GM10847 (cell line): ENCODE data around the gene LDLRAD4.

Experiments
- POLR2A ChIP-seq: IDR thresholded peaks from 2 replicates; pipeline ENCODE4 v1.6.1; 2011; ENCODE audit not compliant: insufficient read length; ENCODE audit errors: extremely low read depth

LDLRAD4 gene

DNA sequence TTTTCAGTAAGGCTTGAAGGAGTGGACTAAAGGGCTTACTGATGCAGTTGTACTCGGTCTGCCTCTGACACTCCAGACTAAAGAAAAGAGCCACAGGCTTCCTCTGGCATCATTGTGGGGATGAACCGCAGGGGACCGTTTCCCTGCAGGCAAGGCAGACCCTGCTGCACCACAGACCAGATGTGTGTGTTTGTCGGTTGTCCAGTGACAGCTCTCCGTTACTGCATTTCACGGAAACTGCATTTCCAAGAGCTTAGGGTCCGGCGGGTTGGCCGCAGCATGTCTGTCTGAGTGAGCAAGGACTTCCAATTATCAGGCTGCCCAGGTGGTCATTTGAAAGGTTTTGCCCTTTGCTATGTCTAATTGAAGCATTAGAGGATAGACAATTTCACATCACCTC lies 409.7 kb downstream of the LDLRAD4 start:
- TF ChIP-seq POLR2A, result no peak

- no peak for TF ChIP-seq POLR2A
These were observed 411.5 kb downstream of the LDLRAD4 start for GRCh38 chr18:13629841-13630715.

DNA sequence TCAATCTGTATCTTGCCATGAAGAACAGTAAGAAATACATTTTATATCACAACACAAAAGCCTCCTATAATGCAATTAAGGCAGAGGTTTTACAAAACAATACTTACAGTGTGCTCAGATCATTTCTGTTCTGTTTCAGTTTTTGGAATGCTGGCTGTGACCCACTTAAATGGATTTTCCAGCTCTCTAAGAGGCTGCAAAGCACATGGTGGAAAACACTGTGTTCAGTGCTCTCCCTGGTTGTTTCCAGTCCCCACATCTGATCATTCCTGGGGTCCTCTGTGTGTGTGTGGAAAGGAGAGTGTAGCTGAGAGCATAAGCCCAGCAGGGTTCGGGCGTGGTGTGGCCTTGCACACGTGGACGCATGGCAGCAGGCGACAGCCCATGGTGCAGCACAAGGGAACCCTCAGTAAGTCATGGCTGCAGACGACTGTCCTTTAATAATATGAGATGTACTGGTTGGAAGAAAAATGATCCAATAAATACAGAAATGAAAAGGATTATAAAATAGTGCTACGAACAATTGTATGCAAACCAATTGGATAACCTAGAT lies 412.2 kb downstream of the LDLRAD4 start:
- TF ChIP-seq POLR2A, result no peak

GRCh38 chr18:13633700-13634099 lies 415.1 kb downstream of the LDLRAD4 start:
- TF ChIP-seq POLR2A, result no peak

DNA sequence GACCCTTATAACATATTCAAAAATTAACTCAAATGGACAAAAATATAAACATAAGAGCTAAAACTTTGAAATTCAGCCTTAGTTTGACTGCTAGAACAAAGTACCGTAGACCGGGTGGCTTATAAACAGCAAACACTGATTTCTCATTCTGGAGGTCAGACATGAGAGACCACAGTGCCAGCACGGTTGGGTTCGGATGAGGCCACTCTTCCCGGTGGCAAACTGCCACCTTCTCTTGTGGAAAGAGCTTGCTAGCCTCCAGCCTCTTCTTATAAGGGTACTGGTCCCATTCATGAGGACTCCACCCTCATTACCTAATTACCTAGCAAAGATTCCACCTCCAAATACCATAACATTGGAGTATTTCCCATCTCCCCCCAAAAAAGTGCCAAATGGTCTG lies 416.5 kb downstream of the LDLRAD4 start:
- no peak for TF ChIP-seq POLR2A

DNA sequence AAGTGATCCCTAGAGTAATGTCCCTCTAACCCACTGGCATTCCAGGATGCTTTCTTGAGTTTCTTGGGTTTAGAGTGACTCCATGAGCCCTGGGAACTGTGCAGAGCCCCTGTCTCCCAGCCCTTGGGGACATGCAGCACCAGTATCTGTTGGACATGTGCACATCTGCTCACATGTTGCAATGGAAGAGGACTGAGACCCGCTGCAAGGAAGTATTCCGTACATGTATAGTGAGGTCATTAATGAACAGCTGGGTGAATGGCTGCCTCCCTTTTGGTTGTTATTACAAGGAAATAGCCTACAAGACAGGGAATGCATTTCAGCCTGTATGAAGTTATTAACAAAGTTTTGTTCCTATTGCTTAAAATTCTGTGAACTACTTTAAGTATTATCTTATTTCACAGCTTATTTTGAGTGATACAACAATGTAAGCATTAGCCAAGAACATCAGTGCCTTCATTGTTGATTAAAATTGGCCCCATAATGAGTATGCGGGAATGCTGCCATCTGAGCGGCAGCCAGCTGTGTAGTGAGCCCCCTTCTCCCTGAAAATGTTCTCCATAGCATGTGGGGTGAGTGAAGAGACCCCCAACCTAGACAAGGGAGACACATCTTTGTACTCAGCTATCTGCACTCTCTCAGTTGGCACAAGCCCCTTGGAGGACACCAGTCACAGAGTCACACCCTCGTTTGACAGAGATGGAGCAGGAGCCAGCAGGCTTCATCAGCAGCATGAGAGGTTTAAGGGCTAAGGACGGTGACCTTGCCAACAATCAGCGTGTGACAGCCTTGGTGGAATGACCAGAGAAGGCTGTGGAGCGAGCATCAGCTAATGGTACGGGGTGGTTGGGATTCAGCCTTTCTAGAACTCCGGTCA lies 420.4 kb downstream of the LDLRAD4 start:
- TF ChIP-seq POLR2A, result no peak

GRCh38 chr18:13640266-13640860 lies 421.8 kb downstream of the LDLRAD4 start:
- no peak for TF ChIP-seq POLR2A

- no peak for TF ChIP-seq POLR2A
These were observed 423.2 kb downstream of the LDLRAD4 start for GRCh38 chr18:13641551-13642439.

- TF ChIP-seq POLR2A, result no peak
These were observed 423.9 kb downstream of the LDLRAD4 start for GRCh38 chr18:13642440-13642827.

DNA sequence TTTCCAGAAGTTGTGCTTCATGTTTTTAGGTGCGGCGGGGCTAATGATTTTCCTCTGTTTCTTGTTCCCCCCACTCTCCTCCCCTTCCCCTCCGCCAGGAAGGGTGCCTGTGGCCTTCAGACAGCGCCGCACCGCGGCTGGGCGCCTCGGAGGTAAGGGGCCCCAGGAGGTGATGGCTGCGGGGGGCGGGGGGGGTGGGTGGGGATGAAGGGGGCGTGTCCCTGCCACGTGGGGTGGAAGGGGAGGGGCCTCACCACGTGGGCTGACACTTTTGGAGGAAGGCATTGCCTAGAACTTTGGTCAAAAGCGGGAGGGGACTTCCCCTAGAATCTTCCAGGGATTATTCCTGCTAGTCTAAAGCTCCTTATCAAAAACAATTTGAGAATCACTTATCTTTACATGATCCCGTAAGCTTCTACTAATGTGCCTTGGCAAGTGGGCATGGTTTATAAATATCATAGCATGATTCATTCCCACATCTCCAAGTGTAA lies 424.7 kb downstream of the LDLRAD4 start:
- no peak for TF ChIP-seq POLR2A

DNA sequence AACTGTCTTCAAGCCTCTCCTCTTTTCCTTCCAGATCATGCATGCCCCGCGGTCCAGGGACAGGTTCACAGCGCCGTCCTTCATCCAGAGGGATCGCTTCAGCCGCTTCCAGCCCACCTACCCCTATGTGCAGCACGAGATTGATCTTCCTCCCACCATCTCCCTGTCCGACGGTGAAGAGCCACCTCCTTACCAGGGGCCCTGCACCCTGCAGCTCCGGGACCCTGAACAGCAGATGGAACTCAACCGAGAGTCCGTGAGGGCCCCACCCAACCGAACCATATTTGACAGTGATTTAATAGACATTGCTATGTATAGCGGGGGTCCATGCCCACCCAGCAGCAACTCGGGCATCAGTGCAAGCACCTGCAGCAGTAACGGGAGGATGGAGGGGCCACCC lies 426.5 kb downstream of the LDLRAD4 start:
- no peak for TF ChIP-seq POLR2A

GRCh38 chr18:13646633-13647032 lies 428.1 kb downstream of the LDLRAD4 start:
- no peak for TF ChIP-seq POLR2A

GRCh38 chr18:13647761-13648160 lies 429.2 kb downstream of the LDLRAD4 start:
- TF ChIP-seq POLR2A, result no peak
